NCI-H128 (cell line): ENCODE measurements around the gene SYT9.

Experiments
- DNase-seq: peaks from one replicate; lab custom pipeline; 2025; ENCODE audit not compliant: unreplicated experiment; lab: John Stamatoyannopoulos, UW

Gene SYT9

GRCh38 chr11:7462706-7463105 lies 211.0 kb downstream of the SYT9 start:
- no peak for DNase-seq

GRCh38 chr11:7467652-7468051 lies 215.9 kb downstream of the SYT9 start:
- DNase-seq: no peak

GRCh38 chr11:7469351-7469865 lies 217.7 kb downstream of the SYT9 start:
- DNase-seq: no peak

- DNase-seq: no peak
Observed at GRCh38 chr11:7471071-7471470, 219.4 kb downstream of the SYT9 start.

- DNase-seq: no peak
Observed at GRCh38 chr11:7473717-7474116, 222.0 kb downstream of the SYT9 start.

- no peak for DNase-seq
Observed at GRCh38 chr11:7480113-7480512, 228.4 kb downstream of the SYT9 start.

GRCh38 chr11:7484131-7484530 lies 232.4 kb downstream of the SYT9 start:
- no peak for DNase-seq

GRCh38 chr11:7484645-7485044 lies 232.9 kb downstream of the SYT9 start:
- no peak for DNase-seq

GRCh38 chr11:7485186-7486097 lies 233.7 kb downstream of the SYT9 start, which contains the start of gene OLFML1:
Gene OLFML1 (plus strand): TSS chr11:7485506. CDS start chr11:7485876, 370 bp downstream.
- no peak for DNase-seq

GRCh38 chr11:7486098-7486780 lies 234.5 kb downstream of the SYT9 start:
- no peak for DNase-seq

GRCh38 chr11:7486781-7487140 lies 235.1 kb downstream of the SYT9 start:
- DNase-seq: no peak

- DNase-seq: no peak
Observed at GRCh38 chr11:7487360-7487759, 235.7 kb downstream of the SYT9 start.

- no peak for DNase-seq
Observed at GRCh38 chr11:7488681-7489080, 237.0 kb downstream of the SYT9 start.

- DNase-seq: no peak
Observed at GRCh38 chr11:7489376-7489775, 237.7 kb downstream of the SYT9 start.

GRCh38 chr11:7490054-7490453 lies 238.3 kb downstream of the SYT9 start:
- no peak for DNase-seq

GRCh38 chr11:7490535-7490934 lies 238.8 kb downstream of the SYT9 start:
- DNase-seq: no peak

- DNase-seq: no peak
Observed at GRCh38 chr11:7492253-7492652, 240.5 kb downstream of the SYT9 start.

GRCh38 chr11:7493670-7494069 lies 242.0 kb downstream of the SYT9 start:
- no peak for DNase-seq

- no peak for DNase-seq
Observed at GRCh38 chr11:7494086-7494745, 242.5 kb downstream of the SYT9 start.

- DNase-seq: no peak
Observed at GRCh38 chr11:7495882-7496551, 244.3 kb downstream of the SYT9 start.

- DNase-seq: no peak
Observed at GRCh38 chr11:7498193-7498592, 246.5 kb downstream of the SYT9 start.
